Ishikawa (cell line): Measurements from ENCODE around the gene PRDM7.

Experiments
- CEBPB ChIP-seq: IDR thresholded peaks from 2 replicates; pipeline ENCODE4 v1.6.1; 2012
- CREB1 ChIP-seq: IDR thresholded peaks from 2 replicates; pipeline ENCODE4 v1.6.1; 2012; ENCODE audit warnings: low read depth
- EGR1 ChIP-seq: IDR thresholded peaks from 2 replicates; pipeline ENCODE4 v1.6.1; 2012
- EP300 ChIP-seq: IDR thresholded peaks from 2 replicates; pipeline ENCODE4 v1.6.1; 2012; ENCODE audit warnings: borderline replicate concordance
- FOXM1 ChIP-seq: IDR thresholded peaks from 2 replicates; pipeline ENCODE4 v1.6.1; 2012; ENCODE audit warnings: low read depth, borderline replicate concordance
- NFIC ChIP-seq: IDR thresholded peaks from 2 replicates; pipeline ENCODE4 v1.6.1; 2012
- RAD21 ChIP-seq: IDR thresholded peaks from 2 replicates; pipeline ENCODE4 v1.6.1; 2012; ENCODE audit warnings: low read depth
- TAF1 ChIP-seq: IDR thresholded peaks from 2 replicates; pipeline ENCODE4 v1.6.1; 2012; ENCODE audit warnings: low read depth, mild to moderate bottlenecking
- TCF12 ChIP-seq: IDR thresholded peaks from 2 replicates; pipeline ENCODE4 v1.6.1; 2012; ENCODE audit warnings: low read depth
- TEAD4 ChIP-seq: IDR thresholded peaks from 2 replicates; pipeline ENCODE4 v1.6.1; 2012
- YY1 ChIP-seq: IDR thresholded peaks from 2 replicates; pipeline ENCODE4 v1.6.1; 2012; ENCODE audit warnings: low read depth
- ZBTB7A ChIP-seq: IDR thresholded peaks from 2 replicates; pipeline ENCODE4 v1.6.1; 2012; ENCODE audit warnings: low read depth
- TF ChIP-seq, protein P1 (sequence below): IDR thresholded peaks from 2 replicates; pipeline ENCODE4 v1.6.1; 2012
- TF ChIP-seq, protein P2 (sequence below): IDR thresholded peaks from 2 replicates; pipeline ENCODE4 v1.6.1; 2012; ENCODE audit warnings: low read depth, mild to moderate bottlenecking
- TF ChIP-seq, protein P3 (sequence below): IDR thresholded peaks from 2 replicates; pipeline ENCODE4 v1.6.1; 2012

The PRDM7 gene

DNA sequence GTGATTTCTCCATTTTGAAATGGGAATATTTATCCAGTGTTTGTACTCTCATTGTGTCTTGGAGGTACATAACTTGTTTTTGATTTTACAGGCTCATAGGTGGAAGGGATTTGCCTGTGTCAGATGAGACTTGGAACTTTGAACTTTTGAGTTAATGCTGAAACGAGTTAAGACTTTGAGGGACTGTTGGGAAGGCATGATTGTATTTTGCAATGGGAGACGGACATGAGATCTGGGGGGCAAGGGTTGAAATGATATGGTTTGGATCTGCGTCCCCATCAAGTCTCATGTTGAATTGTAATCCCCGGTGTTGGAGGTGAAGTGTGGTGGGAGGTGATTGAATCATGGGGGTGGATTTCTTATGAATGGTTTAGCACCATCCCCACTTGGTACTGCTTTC, 21.8 kb downstream of the PRDM7 start:
- TF ChIP-seq, protein P1, sequence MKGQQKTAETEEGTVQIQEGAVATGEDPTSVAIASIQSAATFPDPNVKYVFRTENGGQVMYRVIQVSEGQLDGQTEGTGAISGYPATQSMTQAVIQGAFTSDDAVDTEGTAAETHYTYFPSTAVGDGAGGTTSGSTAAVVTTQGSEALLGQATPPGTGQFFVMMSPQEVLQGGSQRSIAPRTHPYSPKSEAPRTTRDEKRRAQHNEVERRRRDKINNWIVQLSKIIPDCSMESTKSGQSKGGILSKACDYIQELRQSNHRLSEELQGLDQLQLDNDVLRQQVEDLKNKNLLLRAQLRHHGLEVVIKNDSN, result no peak
- TF ChIP-seq CREB1 (no peak), CEBPB (no peak), RAD21 (no peak), NFIC (no peak), TEAD4 (no peak), TCF12 (no peak), TAF1 (no peak), EP300 (no peak), YY1 (no peak), FOXM1 (no peak), ZBTB7A (no peak), EGR1 (no peak)
- TF ChIP-seq, protein P2, sequence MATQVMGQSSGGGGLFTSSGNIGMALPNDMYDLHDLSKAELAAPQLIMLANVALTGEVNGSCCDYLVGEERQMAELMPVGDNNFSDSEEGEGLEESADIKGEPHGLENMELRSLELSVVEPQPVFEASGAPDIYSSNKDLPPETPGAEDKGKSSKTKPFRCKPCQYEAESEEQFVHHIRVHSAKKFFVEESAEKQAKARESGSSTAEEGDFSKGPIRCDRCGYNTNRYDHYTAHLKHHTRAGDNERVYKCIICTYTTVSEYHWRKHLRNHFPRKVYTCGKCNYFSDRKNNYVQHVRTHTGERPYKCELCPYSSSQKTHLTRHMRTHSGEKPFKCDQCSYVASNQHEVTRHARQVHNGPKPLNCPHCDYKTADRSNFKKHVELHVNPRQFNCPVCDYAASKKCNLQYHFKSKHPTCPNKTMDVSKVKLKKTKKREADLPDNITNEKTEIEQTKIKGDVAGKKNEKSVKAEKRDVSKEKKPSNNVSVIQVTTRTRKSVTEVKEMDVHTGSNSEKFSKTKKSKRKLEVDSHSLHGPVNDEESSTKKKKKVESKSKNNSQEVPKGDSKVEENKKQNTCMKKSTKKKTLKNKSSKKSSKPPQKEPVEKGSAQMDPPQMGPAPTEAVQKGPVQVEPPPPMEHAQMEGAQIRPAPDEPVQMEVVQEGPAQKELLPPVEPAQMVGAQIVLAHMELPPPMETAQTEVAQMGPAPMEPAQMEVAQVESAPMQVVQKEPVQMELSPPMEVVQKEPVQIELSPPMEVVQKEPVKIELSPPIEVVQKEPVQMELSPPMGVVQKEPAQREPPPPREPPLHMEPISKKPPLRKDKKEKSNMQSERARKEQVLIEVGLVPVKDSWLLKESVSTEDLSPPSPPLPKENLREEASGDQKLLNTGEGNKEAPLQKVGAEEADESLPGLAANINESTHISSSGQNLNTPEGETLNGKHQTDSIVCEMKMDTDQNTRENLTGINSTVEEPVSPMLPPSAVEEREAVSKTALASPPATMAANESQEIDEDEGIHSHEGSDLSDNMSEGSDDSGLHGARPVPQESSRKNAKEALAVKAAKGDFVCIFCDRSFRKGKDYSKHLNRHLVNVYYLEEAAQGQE, result no peak
- TF ChIP-seq, protein P3, sequence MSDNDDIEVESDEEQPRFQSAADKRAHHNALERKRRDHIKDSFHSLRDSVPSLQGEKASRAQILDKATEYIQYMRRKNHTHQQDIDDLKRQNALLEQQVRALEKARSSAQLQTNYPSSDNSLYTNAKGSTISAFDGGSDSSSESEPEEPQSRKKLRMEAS, result no peak

DNA sequence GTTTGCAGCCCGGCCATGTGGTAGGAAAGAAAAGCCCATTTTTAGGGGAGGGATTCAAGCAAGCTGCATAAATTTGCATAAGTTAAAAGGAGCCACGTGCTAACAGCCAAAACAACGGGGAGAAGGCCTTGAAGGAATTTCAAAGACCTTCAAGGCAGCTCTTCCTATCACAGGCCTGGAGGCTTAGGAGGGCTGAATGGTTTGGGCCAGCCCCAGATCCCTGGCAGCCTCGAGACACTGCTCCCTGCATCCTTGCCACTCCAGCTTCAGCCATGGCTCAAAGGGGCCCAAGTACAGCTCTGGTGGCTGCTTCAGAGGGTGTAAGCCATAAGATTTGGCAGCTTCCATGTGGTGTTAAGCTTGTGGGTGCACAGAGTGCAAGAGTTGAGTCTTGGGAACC, 22.6 kb downstream of the PRDM7 start:
- no peak for TF ChIP-seq TEAD4

DNA sequence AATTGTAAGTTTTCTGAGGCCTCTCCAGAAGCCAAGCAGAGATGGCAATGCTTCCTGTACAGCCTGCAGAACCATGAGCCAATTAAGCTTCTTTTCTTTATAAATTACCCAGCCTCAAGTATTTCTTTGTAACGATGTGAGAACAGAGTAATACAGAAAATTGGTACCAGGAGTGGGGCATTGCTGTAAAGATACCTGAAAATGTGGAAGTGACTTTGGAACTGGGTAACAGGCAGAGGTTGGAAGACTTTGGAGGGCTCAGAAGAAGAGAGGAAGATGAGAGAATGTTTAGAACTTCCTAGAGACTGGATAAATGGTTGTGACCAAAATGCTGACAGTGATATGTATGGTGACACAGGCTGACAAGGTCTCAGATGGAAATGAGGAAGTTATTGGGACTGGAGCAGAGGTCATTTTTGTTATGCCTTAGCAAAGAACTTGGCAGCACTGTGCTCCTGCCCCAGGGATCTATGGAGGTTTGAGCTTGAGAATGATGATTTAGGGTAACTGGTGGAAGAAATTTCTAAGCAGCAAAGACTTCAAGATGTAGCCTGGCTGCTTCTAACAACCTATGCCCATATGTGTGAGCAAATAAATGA, 23.1 kb downstream of the PRDM7 start:
- TF ChIP-seq NFIC (no peak), RAD21 (no peak), YY1 (no peak), EP300 (no peak), FOXM1 (no peak), TEAD4 (no peak), CEBPB (no peak), ZBTB7A (no peak), TAF1 (no peak), CREB1 (no peak)
- TF ChIP-seq, protein P2, result no peak
- TF ChIP-seq, protein P1, result no peak

DNA sequence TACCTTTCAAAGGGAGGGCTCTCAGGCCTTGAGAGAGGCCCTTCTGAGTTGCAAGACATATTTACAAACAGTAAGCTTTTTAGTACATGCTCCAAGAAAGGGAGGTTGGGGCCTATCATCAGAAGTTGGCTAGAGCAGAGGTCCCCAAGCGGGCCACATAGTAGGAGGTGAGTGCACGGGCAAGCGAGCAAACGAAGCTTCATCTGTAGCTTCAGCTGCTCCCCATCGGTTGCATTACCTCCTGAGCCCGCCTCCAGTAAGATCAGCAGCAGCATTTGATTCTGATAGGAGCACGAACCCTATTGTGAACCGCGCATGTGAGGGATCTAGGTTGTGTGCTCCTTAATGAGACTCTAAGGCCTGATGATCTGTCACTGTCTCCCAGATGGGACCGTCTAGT, 26.2 kb downstream of the PRDM7 start:
- TF ChIP-seq, protein P3, result no peak
- TF ChIP-seq NFIC (no peak), CEBPB (no peak), YY1 (no peak), FOXM1 (no peak), TAF1 (no peak), CREB1 (no peak), EP300 (no peak), EGR1 (no peak), TEAD4 (no peak), RAD21 (no peak)
- TF ChIP-seq, protein P2, result no peak
- TF ChIP-seq, protein P1, result no peak
